Panc1 (cell line): Measurements from ENCODE around the gene ITGA3. TPM values are rescaled to one million over a fixed set of nuclear protein-coding genes. Genes with fewer than 3 reads are reported as not detected.

Experiments
- ATAC-seq: fragments of 200-7000 bp; cut with Tn5 transposase; 2 replicates; pipeline ENCODE4 v1.9.1; 2020; ENCODE audit warnings: mild to moderate bottlenecking, moderate library complexity
- BruUV-seq: library from RNA; stranded (reverse); fragments of 400-500 nt; replicated peaks from 2 replicates; lab custom pipeline; 2021; lab: Mats Ljungman, UMichigan
- CTCF ChIA-PET: fragments of 300-600 bp; sonication (Branson Sonifier 250); formaldehyde crosslinking; loops from one replicate; lab custom pipeline; 2022; ENCODE audit warnings: antibody characterized with exemption; lab: Charles Lee
- POLR2A ChIA-PET: fragments of 300-600 bp; sonication (Branson Sonifier 250); formaldehyde crosslinking; loops from one replicate; lab custom pipeline; 2022; ENCODE audit warnings: antibody characterized with exemption; lab: Charles Lee
- DNase-seq: peaks from one replicate; pipeline ENCODE4 v3.0.0-alpha.2; 2010; ENCODE audit warnings: low read depth, low spot score
- H3K27ac ChIP-seq: 2 replicates; pipeline ENCODE4 v1.5.1; 2011; ENCODE audit warnings: mild to moderate bottlenecking, low read length, inconsistent platforms
- H3K27me3 ChIP-seq: fragments of 200-500 bp; sonication (Bioruptor generic); 2 replicates; pipeline ENCODE4 v1.6.0; 2014; ENCODE audit warnings: low read length, inconsistent platforms; ENCODE audit not compliant: control insufficient read depth, insufficient read depth
- H3K36me3 ChIP-seq: fragments of 200-500 bp; sonication (Bioruptor generic); 2 replicates; pipeline ENCODE4 v1.5.1; 2014; ENCODE audit warnings: inconsistent platforms, mild to moderate bottlenecking, low read length, moderate library complexity; ENCODE audit not compliant: control insufficient read depth, insufficient read depth
- H3K4me1 ChIP-seq: 2 replicates; pipeline ENCODE4 v1.5.1; 2011; ENCODE audit warnings: inconsistent platforms, mild to moderate bottlenecking, low read length, moderate library complexity; ENCODE audit not compliant: control insufficient read depth, insufficient read depth
- H3K4me3 ChIP-seq, 2 experiments: 2 replicates each; pipeline ENCODE4 v1.5.1; 2011 to 2012; ENCODE audit warnings: low read depth in 2 of 2, low read length in 2 of 2, mild to moderate bottlenecking in 2 of 2, inconsistent platforms in 1 of 2, moderate library complexity in 1 of 2
- H3K9me3 ChIP-seq: fragments of 200-500 bp; sonication (Bioruptor generic); 2 replicates; pipeline ENCODE4 v1.5.1; 2014; ENCODE audit warnings: low read depth, mild to moderate bottlenecking, inconsistent platforms, low read length, moderate library complexity; ENCODE audit not compliant: control insufficient read depth, insufficient read depth
- POLR2AphosphoS5 ChIP-seq: IDR thresholded peaks from 2 replicates; pipeline ENCODE4 v1.6.1; 2012; ENCODE audit warnings: mild to moderate bottlenecking, low read depth, low read length, moderate library complexity
- SIN3A ChIP-seq: IDR thresholded peaks from 2 replicates; pipeline ENCODE4 v1.6.1; 2012; ENCODE audit warnings: low read depth, mild to moderate bottlenecking, low read length, moderate library complexity, borderline replicate concordance; ENCODE audit not compliant: insufficient read depth
- TCF7L2 ChIP-seq: IDR thresholded peaks from 2 replicates; pipeline ENCODE4 v1.6.1; 2011; ENCODE audit warnings: mild to moderate bottlenecking, low read depth, low read length, inconsistent platforms
- in situ Hi-C: cut with HindIII; loops from 2 replicates; pipeline ENCODE4 v1.10.0; 2016; ENCODE audit warnings: low sequenced_read_pairs, low pct_unique_long_range_greater_than_20kb
- intact Hi-C: fragments of 100-400 bp; cut with micrococcal nuclease; formaldehyde crosslinking; loops from one replicate; pipeline ENCODE4 v1.10.0; 2022; ENCODE audit not compliant: unreplicated experiment
- total RNA-seq: library from RNA; stranded (reverse); gene quantifications from one replicate; pipeline ENCODE4 v1.2.1, GENCODE V29; 2021; ENCODE audit not compliant: unreplicated experiment
- TF ChIP-seq, protein P1 (sequence below): fragments of 450-650 bp; IDR thresholded peaks from 2 replicates; pipeline ENCODE4 v1.5.1; 2017; ENCODE audit warnings: mild to moderate bottlenecking
- TF ChIP-seq, protein P2 (sequence below), 2 experiments: IDR thresholded peaks; 2 replicates each; pipeline ENCODE4 v1.6.1; 2011 to 2012; ENCODE audit warnings: low read depth in 2 of 2, control low read depth in 1 of 2, low read length in 1 of 2, mild to moderate bottlenecking in 1 of 2, moderate library complexity in 1 of 2; ENCODE audit not compliant: insufficient read depth in 1 of 2

Gene ITGA3
- total RNA-seq, 1 experiment from 2014 or later: 439 TPM

DNA sequence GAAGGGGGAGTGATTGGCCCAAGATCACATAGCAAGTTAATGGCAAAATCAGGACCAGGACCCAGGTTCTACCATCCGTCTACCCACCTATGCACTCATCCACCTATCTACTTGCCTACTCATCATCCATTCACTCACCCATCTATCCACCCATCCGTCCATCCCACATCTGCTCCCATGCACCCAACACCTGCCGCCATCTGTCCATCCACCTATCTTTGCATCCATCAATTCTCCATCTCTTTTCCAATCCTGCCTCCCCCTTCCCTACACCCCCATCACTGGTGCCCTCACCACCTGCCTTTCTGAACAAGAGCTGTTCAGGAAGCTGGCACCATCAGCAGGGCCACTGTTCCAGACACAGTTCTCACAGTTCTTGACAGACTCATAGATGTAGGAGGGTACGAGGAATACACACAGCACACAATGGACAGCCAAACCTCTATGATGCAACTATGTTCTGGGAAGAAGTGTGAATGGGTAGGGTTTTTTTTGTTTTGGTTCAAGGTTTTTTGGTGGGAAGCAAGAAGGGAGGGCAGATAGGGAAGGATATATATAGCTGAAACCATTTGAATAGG, 69.6 kb downstream of the ITGA3 start:
- in situ Hi-C loops (no loop called here), intact Hi-C loops (no loop called here)
- no peak overlapping the region for H3K4me3 ChIP-seq
- H3K27ac ChIP-seq: no peak overlapping the region
- TF ChIP-seq TCF7L2 (no peak), SIN3A (no peak), POLR2AphosphoS5 (no peak)
- TF ChIP-seq, protein P1, sequence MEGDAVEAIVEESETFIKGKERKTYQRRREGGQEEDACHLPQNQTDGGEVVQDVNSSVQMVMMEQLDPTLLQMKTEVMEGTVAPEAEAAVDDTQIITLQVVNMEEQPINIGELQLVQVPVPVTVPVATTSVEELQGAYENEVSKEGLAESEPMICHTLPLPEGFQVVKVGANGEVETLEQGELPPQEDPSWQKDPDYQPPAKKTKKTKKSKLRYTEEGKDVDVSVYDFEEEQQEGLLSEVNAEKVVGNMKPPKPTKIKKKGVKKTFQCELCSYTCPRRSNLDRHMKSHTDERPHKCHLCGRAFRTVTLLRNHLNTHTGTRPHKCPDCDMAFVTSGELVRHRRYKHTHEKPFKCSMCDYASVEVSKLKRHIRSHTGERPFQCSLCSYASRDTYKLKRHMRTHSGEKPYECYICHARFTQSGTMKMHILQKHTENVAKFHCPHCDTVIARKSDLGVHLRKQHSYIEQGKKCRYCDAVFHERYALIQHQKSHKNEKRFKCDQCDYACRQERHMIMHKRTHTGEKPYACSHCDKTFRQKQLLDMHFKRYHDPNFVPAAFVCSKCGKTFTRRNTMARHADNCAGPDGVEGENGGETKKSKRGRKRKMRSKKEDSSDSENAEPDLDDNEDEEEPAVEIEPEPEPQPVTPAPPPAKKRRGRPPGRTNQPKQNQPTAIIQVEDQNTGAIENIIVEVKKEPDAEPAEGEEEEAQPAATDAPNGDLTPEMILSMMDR: no peak
- TF ChIP-seq, protein P2, sequence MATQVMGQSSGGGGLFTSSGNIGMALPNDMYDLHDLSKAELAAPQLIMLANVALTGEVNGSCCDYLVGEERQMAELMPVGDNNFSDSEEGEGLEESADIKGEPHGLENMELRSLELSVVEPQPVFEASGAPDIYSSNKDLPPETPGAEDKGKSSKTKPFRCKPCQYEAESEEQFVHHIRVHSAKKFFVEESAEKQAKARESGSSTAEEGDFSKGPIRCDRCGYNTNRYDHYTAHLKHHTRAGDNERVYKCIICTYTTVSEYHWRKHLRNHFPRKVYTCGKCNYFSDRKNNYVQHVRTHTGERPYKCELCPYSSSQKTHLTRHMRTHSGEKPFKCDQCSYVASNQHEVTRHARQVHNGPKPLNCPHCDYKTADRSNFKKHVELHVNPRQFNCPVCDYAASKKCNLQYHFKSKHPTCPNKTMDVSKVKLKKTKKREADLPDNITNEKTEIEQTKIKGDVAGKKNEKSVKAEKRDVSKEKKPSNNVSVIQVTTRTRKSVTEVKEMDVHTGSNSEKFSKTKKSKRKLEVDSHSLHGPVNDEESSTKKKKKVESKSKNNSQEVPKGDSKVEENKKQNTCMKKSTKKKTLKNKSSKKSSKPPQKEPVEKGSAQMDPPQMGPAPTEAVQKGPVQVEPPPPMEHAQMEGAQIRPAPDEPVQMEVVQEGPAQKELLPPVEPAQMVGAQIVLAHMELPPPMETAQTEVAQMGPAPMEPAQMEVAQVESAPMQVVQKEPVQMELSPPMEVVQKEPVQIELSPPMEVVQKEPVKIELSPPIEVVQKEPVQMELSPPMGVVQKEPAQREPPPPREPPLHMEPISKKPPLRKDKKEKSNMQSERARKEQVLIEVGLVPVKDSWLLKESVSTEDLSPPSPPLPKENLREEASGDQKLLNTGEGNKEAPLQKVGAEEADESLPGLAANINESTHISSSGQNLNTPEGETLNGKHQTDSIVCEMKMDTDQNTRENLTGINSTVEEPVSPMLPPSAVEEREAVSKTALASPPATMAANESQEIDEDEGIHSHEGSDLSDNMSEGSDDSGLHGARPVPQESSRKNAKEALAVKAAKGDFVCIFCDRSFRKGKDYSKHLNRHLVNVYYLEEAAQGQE (IDR thresholded peaks at IDR 0.05; ENCODE audit: insufficient read depth in 1 of 2, low read depth in 2 of 2, low read length in 1 of 2): no peak
- CTCF ChIA-PET: interaction anchor here (0.6 to 0.9 kb wide), 2 partner anchors 11 to 148 kb away, joined by 3 to 8 read pairs; no protein-coding TSS in a partner anchor
- POLR2A ChIA-PET: interaction anchor here (0.7 kb wide), 2 partner anchors 26 to 45 kb away, joined by 4 to 5 read pairs; no protein-coding TSS in a partner anchor
- peaks cover 11% of the 10 kb centered on the region for H3K4me1 ChIP-seq
- H3K27me3 ChIP-seq: no peaks in the 10 kb centered on the region
- no TSS peak for BruUV-seq
- H3K36me3 ChIP-seq: no peaks in the 10 kb centered on the region
- ATAC-seq (no peak), DNase-seq (no peak)
- no peaks in the 10 kb centered on the region for H3K9me3 ChIP-seq

DNA sequence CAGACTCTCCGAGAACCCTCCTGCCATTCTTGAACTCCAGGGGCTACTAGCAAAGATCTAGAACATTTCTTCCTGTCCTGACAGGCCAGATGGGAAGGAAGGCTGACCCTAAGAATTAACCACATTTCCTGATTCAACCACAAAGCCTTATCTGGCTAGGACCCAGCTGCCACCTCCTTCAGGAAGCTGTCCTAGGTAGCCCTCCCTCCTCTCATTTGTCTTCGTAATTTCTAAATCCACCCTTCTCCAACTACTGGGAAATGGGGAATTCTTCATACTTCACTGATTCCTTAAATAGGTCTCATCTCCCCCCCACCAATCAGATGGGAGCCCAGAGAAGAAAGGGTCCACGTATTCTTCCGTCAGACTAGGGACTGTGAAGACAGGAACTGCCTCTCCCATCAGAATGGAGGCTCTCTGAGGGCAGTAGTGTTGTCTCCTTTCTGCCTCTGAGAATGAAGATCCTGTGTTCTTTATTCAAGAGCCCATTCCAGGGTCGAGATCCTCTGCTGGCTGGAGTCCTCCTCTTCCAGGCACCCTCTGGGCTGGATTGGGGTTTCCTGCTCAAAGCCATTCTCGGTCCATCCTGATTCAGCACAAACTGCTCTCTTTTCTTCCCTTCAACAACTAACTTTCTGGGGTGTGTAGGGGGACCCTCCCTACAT, 71.9 kb downstream of the ITGA3 start:
- H3K27me3 ChIP-seq: no peaks in the 10 kb centered on the region
- BruUV-seq: no TSS peak
- CTCF ChIA-PET: no interaction called here
- in situ Hi-C loops (no loop called here), intact Hi-C loops (no loop called here)
- no peak overlapping the region for H3K27ac ChIP-seq
- H3K36me3 ChIP-seq: no peaks in the 10 kb centered on the region
- POLR2A ChIA-PET: no interaction called here
- no peak overlapping the region for H3K4me3 ChIP-seq
- ATAC-seq: no peak
- DNase-seq: no peak
- no peak for TF ChIP-seq POLR2AphosphoS5
- no peak for TF ChIP-seq TCF7L2
- TF ChIP-seq, protein P2 (IDR thresholded peaks at IDR 0.05; ENCODE audit: insufficient read depth in 1 of 2, low read depth in 2 of 2, low read length in 1 of 2): no peak
- no peak for TF ChIP-seq SIN3A
- TF ChIP-seq, protein P1: no peak
- H3K4me1 ChIP-seq: peaks cover 16% of the 10 kb centered on the region
- no peaks in the 10 kb centered on the region for H3K9me3 ChIP-seq
